Left ventricle myocardium inferior (tissue), 1 donor: ENCODE data around the gene PPP2R2C. TPM values are rescaled to one million over a fixed set of nuclear protein-coding genes. Genes with fewer than 3 reads are reported as not detected.

Experiments used
- DNase-seq: peaks from one replicate; pipeline ENCODE4 v3.0.0-alpha.2; 2020
- H3K27ac ChIP-seq: fragments of 200-600 bp; replicated peaks from 2 replicates; pipeline ENCODE4 v1.8.0; 2021
- H3K27me3 ChIP-seq: fragments of 200-600 bp; 2 replicates; pipeline ENCODE4 v1.8.0; 2021; ENCODE audit warnings: low read depth
- H3K36me3 ChIP-seq: fragments of 200-600 bp; 2 replicates; pipeline ENCODE4 v1.8.0; 2021
- H3K4me1 ChIP-seq: fragments of 200-600 bp; 2 replicates; pipeline ENCODE4 v1.8.0; 2021
- H3K4me3 ChIP-seq: fragments of 200-600 bp; 2 replicates; pipeline ENCODE4 v1.8.0; 2021; ENCODE audit warnings: mild to moderate bottlenecking, moderate library complexity
- H3K9me3 ChIP-seq: fragments of 200-600 bp; replicated peaks from 2 replicates; pipeline ENCODE4 v1.8.0; 2021
- CTCF ChIP-seq: fragments of 200-600 bp; IDR thresholded peaks from 2 replicates; pipeline ENCODE4 v1.8.0; 2021; ENCODE audit warnings: antibody characterized with exemption, mild to moderate bottlenecking, borderline replicate concordance
- intact Hi-C: fragments of 100-400 bp; cut with micrococcal nuclease; formaldehyde crosslinking; loops from one replicate; pipeline ENCODE4 v1.11.0; 2022
- total RNA-seq: library from RNA; stranded (reverse); fragmentation: NEBNext Ultra II Directional; extraction: Animal tissue kit (Norgen Biotek cat#: 25700); gene quantifications from one replicate; pipeline ENCODE4 v1.2.1, GENCODE V29; 2021
- donor health status: DM: no; HTN: yes; CAD: no; lungs with severe emphysema.

PPP2R2C gene
- total RNA-seq, 1 donor from 2014 or later = 9.7 TPM

- DNase-seq = no peak
- intact Hi-C loops = no loop called here
- Histone ChIP-seq H3K36me3 (no peaks in the 10 kb centered on the region), H3K4me1 (no peaks in the 10 kb centered on the region), H3K27ac (no peak overlapping the region), H3K9me3 (no peaks in the 10 kb centered on the region), H3K27me3 (peaks cover 58% of the 10 kb centered on the region), H3K4me3 (no peak overlapping the region)
- TF ChIP-seq CTCF = no peak
These were observed 101.1 kb downstream of the PPP2R2C start for GRCh38 chr4:6371271-6371670.

DNA sequence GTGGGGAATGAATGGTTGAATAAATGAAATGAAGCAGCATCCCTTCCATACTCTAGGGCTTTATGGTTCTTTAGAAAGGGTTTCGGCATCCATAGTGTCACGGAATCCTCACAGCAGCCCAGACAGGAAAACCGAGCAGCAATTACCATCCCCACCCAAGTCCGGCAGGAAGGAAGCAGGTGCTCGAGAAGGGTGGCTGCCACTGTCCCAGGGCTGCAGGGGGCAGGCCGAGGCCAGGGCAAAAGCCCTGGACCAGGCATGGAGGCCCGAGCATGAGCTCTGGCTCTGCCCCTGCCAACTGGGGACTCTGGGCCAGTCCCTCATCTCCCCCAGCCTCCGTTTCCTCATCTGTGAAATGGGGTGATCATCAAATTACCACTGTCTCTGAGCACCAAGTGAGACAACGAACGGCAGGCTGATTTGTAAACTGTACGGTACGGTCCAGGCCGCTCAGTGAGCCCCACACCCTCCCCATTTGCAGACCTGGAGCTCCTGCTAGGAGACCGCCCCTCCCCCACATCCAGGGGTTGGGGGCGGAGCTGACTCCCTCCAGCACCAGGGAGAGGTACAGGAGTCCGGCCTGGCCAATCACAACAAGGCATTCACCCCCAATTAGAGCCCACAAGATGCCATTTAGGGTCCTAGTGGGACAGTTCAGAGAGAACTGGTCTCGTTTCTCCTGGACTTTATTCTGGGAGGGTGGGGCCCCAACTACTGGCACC is 102.3 kb downstream of the PPP2R2C start:
- no peak for TF ChIP-seq CTCF
- H3K36me3 ChIP-seq = no peaks in the 10 kb centered on the region
- no peak overlapping the region for H3K27ac ChIP-seq
- no peak for DNase-seq
- no peaks in the 10 kb centered on the region for H3K9me3 ChIP-seq
- H3K4me1 ChIP-seq = no peaks in the 10 kb centered on the region
- intact Hi-C loops = no loop called here
- peaks cover 68% of the 10 kb centered on the region for H3K27me3 ChIP-seq
- H3K4me3 ChIP-seq = no peak overlapping the region

GRCh38 chr4:6369511-6369910 is 102.9 kb downstream of the PPP2R2C start:
- Histone ChIP-seq H3K27me3 (peaks cover 73% of the 10 kb centered on the region), H3K9me3 (no peaks in the 10 kb centered on the region), H3K4me1 (no peaks in the 10 kb centered on the region), H3K36me3 (no peaks in the 10 kb centered on the region), H3K4me3 (no peak overlapping the region), H3K27ac (no peak overlapping the region)
- no peak for TF ChIP-seq CTCF
- intact Hi-C loops = no loop called here
- DNase-seq = no peak

- H3K27ac ChIP-seq = no peak overlapping the region
- DNase-seq = no peak
- TF ChIP-seq CTCF = no peak
- intact Hi-C loops = no loop called here
- no peaks in the 10 kb centered on the region for H3K9me3 ChIP-seq
- H3K27me3 ChIP-seq = peaks cover 78% of the 10 kb centered on the region
- H3K36me3 ChIP-seq = no peaks in the 10 kb centered on the region
- H3K4me3 ChIP-seq = no peak overlapping the region
- H3K4me1 ChIP-seq = no peaks in the 10 kb centered on the region
These were observed 103.4 kb downstream of the PPP2R2C start for GRCh38 chr4:6369035-6369434.

DNA sequence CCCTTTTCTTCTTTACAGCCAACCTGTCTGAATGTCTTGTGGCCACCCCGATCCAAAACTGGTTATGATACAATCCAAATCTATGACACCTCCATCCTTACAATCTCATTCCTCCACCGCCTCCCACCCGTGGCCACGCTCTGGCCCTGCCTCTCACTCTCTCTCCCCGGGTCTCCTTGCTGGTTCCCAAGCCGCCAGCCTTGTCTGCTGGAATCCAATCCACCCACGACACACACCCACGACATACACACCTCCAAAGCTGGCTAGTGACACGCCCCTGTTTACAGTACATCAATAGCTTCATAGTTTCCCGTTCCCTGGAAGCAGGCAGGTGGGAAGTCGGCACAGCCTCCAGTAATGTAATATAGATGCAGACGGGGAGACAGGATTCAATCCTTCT is 103.8 kb downstream of the PPP2R2C start:
- TF ChIP-seq CTCF = no peak
- no peak for DNase-seq
- intact Hi-C loops = no loop called here
- no peaks in the 10 kb centered on the region for H3K4me1 ChIP-seq
- peaks cover 82% of the 10 kb centered on the region for H3K27me3 ChIP-seq
- no peaks in the 10 kb centered on the region for H3K36me3 ChIP-seq
- H3K4me3 ChIP-seq = no peak overlapping the region
- H3K9me3 ChIP-seq = no peaks in the 10 kb centered on the region
- H3K27ac ChIP-seq = no peak overlapping the region

DNA sequence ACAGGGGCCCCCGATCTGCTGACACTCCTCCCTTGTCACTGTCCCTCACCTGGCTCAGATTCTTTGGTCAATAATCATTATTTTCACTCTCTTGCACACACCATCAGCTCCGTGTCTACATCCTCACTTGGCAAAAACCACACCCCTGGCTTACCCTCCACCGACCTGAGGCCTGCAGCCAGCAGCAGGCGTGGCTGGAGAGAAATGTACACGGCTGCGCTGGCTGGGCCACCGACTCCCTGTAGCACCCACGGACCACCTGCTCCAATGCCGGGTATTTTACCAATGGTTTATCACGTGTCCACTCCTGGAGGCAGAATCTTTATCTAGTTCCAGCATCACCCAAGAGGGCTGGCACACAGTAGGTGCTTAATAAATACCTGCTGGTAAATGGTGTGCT is 104.3 kb downstream of the PPP2R2C start:
- peaks cover 83% of the 10 kb centered on the region for H3K27me3 ChIP-seq
- DNase-seq = no peak

More for the DNA sequence above, 104.3 kb downstream of the PPP2R2C start:
- H3K9me3 ChIP-seq = no peaks in the 10 kb centered on the region
- H3K27ac ChIP-seq = no peak overlapping the region
- intact Hi-C loops = no loop called here
- no peak for TF ChIP-seq CTCF
- H3K4me1 ChIP-seq = no peaks in the 10 kb centered on the region
- H3K36me3 ChIP-seq = no peaks in the 10 kb centered on the region
- H3K4me3 ChIP-seq = no peak overlapping the region
